Stimulated activated CD4-positive, alpha-beta T cell treated with anti-CD3 and anti-CD28 coated beads, Interleukin-4, amount 100 ng/mL, for 1 hour (primary cell): ENCODE data around the gene FLII.
"Not testable (repeated sequence)": the region's sequence is repeated elsewhere in the genome, so short reads cannot be mapped to it uniquely, and the experiment has no call there.

Source experiments
- DNase-seq: peaks from one replicate; pipeline ENCODE4 v3.0.0-alpha.2; 2020

Gene FLII

GRCh38 chr17:18258356-18259038 lies at the start of gene FLII:
FLII (minus strand) TSS chr17:18258738; CDS start chr17:18258690, 48 bp downstream.
- peak; percentile 70 for DNase-seq

GRCh38 chr17:18303206-18303605 lies 44.7 kb upstream of the FLII start:
- DNase-seq = not testable (repeated sequence)

GRCh38 chr17:18300725-18301480 lies 42.4 kb upstream of the FLII start:
- DNase-seq = no peak

GRCh38 chr17:18298061-18298460 lies 39.5 kb upstream of the FLII start:
- not testable (repeated sequence) for DNase-seq

GRCh38 chr17:18291718-18292540 lies 33.4 kb upstream of the FLII start:
- DNase-seq = no peak

- no peak for DNase-seq
Observed at GRCh38 chr17:18285296-18285695, 26.8 kb upstream of the FLII start.

DNA sequence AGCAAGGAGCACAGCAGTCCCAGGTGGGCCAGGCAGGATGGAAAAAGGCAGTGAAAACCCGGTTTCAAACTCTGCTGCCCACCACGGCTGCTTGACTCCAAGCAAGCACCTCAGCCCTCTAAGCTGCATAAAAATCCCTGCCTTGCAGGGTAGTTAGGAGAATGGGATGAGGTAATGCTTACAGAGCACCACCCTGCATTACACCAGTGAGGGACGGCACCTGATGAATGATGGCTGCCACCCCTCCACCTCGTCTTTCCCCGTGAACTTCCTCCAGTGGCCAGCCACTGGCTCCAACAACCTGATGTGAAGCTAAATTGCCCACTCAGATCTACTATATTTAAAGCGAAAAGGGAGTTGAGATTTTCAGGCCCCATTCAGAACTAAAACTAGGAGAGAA lies 23.2 kb upstream of the FLII start:
- no peak for DNase-seq

- no peak for DNase-seq
Observed at GRCh38 chr17:18280766-18281371, 22.3 kb upstream of the FLII start.

DNA sequence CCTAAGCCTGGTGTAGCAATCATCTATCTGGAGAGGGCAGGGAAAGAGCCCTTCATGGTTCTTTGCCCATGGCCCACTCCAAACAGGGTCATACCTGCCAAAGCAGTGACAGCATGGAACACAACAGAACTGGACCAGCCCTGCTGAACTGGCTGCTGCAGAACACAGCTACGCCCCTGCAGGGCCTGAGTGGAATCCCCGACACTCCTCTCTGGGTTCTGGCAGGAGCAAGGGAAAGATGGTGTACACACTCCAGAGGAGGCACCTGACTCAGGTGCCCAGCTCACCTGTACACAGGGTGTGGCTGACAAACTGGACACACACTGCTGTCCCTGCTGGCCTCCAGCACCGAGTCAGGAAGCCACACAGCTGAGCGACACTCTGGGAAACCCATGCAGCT lies 21.7 kb upstream of the FLII start:
- no peak for DNase-seq

DNA sequence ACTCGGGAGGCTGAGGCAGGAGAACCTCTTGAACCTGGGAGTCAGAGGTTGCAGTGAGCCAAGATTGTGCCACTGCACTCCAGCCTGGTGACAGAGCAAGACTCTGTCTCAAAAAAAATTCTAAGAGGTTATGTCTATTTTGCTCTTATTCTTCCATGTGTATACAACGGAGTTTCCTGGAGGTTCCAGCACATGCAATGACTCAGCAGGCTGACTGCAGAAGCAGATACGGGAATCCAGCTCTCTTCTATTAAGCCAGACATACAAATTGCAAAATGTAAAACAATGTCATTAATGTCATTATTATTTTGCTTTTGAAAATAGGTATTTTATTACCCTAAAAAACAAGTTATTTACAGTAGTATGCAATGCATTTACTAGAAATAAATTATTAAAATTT lies 20.3 kb upstream of the FLII start:
- no peak for DNase-seq

GRCh38 chr17:18277076-18277475 lies 18.5 kb upstream of the FLII start:
- DNase-seq = no peak

DNA sequence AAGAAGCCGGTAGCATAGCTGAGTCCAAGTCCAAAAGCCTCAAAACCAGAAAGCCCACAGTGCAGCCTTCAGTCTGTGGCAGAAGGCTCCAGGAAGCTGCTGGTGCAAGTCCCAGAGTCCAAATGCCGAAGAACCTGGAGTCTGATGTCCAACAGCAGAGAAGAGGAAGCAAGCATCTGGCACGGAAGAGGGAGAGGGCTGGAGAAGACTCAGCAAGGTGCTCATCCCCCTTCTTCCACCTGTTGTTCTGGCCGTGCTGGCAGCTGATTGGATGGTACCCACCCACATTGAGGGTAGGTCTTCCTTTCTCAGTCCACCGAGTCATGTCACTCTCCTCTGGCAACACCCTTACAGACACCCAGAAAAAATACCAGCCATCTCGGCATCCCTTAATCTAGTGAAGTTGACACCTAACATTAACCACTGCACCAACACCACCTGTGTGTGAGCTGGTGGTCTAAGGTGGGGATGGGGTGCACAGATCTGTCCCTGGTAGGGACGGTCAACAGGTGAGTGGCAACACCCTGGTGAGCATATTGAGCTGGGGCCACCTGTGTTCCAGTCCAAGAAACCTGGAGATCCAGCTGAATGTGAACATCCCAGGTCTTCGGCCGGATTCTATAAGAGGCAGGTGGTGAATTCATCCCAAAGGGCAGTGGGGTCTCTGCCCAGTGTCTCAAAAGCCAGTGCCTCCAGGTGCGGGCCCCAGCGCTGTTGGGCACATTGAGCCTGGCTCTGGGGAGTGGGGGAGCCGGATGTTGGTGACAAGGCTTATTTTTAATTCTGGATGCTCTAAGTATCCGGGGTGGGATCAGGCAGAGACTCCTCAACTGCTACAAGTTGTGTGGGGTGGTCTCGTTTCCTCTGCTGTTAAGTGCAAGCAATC lies 11.8 kb upstream of the FLII start:
- no peak for DNase-seq

DNA sequence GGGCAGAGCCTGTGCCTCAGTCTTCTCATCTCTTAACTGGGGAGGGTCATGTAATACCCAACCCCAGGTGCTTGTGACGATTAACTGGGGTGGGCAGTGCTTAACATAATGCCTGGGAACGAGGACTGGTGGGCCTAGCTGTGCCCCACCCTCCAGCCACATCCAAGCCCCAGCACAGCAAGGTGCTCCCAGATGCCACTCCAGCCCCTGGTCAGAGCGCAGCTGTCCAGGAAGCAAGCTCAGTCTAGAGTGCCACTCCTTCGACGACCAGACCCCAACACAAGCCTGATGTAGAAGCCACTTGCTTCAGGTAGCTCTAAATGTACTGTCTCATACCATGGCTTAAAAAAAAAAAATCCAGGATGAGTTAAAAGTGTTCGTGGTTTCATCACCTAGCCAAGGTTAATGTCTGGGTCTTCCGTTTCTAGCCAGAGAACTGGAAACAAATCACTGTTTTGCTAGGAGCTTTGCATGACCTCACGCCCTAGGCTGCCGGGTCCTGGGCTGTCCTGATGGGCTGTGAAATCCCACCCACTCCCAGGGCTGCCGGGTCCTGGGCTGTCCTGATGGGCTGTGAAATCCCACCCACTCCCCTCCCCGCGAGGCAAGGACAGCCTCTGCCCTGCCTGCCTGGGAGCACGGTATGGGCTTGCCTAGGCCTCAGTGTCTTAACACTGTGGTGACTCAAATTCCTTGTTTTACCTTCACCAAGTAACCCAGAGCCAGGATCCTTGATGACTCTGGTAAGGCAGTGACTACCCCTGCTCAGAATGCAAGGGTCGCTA lies 9.6 kb upstream of the FLII start:
- DNase-seq = no peak

DNA sequence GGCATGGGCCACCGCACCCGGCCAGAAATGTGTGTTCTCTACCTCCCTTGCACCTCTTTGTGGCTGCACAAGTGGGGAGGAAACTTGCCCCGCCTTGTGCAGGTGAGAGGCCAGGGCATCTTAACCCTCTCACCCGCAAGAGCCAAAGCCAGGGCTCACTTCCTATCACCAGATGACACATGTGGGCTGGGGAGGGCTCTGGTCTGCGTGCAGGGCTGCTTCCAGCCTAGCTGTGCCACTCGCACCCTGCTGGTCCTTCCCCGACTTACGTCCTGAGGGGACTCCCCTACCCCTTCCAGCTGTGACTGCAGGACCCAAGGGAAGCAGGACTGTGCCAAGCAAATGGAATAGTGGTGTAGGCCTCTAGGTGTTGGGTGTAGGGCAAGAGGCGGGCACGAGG lies 8.8 kb upstream of the FLII start:
- DNase-seq = no peak

- DNase-seq = no peak
Observed at GRCh38 chr17:18263885-18264682, 5.5 kb upstream of the FLII start.

- no peak for DNase-seq
Observed at GRCh38 chr17:18262641-18263040, 4.1 kb upstream of the FLII start.

DNA sequence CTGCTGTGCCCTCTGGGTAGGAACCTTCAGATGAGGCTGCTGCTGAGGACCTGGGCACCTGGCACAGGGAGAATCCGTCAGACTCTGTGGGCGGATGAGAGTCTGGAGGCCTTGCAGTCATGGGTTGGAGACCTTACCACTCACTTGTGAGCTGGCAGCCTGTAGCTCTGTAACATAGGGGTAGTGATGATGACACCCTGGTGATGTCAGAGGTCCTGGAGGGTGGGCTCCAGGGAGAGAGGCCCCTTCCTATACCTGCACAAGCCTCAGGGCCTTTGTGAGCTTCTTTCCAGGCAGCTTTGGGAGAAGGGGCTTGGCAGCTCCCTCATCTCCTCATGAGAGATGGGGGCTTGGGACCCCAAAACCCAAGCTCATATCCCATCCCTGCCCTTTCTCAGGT lies 3.6 kb upstream of the FLII start:
- DNase-seq = no peak

- DNase-seq = no peak
Observed at GRCh38 chr17:18261659-18262058, 3.1 kb upstream of the FLII start.

GRCh38 chr17:18261146-18261515 lies 2.6 kb upstream of the FLII start:
- peak; percentile 21 for DNase-seq

- DNase-seq = peak; percentile 91
Observed at GRCh38 chr17:18260332-18261145, 2.0 kb upstream of the FLII start, which contains the start of gene MIEF2. MIEF2 (plus strand) TSS chr17:18260662; CDS start chr17:18262721, 2,059 bp downstream.
